Activated CD4-positive, alpha-beta T cell treated with anti-CD3 and anti-CD28 coated beads, Interleukin-2, Interleukin-4, amounts not matched to agents 100 ng/mL and 50 ng/mL, durations not matched to agents 16 hours and 8 hours (primary cell): ENCODE data around the gene RAPGEFL1.
"Not testable (repeated sequence)": the region's sequence is repeated elsewhere in the genome, so short reads cannot be mapped to it uniquely, and the experiment has no call there.

Source experiments
- DNase-seq: peaks from one replicate; pipeline ENCODE4 v3.0.0-alpha.2; 2020; ENCODE audit warnings: low spot score

RAPGEFL1 gene, protein sequence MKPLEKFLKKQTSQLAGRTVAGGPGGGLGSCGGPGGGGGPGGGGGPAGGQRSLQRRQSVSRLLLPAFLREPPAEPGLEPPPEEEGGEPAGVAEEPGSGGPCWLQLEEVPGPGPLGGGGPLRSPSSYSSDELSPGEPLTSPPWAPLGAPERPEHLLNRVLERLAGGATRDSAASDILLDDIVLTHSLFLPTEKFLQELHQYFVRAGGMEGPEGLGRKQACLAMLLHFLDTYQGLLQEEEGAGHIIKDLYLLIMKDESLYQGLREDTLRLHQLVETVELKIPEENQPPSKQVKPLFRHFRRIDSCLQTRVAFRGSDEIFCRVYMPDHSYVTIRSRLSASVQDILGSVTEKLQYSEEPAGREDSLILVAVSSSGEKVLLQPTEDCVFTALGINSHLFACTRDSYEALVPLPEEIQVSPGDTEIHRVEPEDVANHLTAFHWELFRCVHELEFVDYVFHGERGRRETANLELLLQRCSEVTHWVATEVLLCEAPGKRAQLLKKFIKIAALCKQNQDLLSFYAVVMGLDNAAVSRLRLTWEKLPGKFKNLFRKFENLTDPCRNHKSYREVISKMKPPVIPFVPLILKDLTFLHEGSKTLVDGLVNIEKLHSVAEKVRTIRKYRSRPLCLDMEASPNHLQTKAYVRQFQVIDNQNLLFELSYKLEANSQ

DNA sequence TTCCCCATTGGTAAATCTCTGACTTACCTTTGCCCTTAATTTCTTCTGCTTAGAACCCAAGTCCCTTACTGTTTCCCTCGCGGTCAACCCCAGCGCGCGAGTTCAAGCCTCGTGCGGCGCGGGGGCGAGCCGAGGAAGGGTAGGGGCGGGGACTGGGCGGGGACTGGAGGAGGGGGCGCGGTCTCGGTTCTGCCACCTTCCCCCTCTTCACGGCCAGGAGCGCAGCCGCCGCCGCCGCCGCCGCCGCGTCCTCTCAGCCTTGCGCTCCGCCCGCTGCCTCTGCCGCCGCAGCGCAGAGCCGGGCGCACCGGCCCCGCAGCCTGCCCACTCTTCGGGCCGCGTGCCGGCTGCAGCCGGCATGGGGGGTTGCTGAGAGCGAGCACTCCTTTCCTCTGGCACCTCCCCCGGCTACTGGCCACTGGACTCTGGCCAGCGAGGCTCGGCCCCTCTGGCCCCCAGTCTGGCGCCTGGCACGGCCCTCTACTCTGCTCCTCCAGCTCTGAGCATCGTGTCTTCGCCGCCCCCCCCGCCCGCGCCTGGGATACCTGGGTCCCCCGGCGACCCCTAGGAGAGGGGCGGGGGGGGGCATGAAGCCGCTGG, at the start of gene RAPGEFL1:
TSS of gene RAPGEFL1 (plus strand) at position 196 of the 600 bp plus-strand sequence. CDS start at position 588, 392 bp downstream.
- DNase-seq = peak; percentile 75

DNA sequence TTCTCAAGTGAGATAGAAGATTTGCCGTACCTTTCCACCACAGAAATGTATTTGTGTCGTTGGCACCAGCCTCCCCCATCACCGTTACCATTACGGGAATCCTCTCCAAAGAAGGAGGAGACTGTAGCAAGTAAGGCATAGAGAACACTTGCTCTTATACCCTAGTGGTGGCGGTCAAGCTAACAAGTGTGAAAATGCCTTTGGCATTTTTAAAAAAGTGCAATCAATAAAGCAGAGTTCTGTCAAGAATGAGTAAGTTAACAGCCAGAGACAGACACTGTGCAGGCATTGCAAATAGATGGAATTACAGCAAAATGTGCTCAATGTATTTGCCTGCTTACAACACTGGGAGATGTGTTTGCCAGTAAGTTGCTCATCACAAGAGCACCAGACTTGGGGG, 47.8 kb upstream of the RAPGEFL1 start:
- DNase-seq = no peak

DNA sequence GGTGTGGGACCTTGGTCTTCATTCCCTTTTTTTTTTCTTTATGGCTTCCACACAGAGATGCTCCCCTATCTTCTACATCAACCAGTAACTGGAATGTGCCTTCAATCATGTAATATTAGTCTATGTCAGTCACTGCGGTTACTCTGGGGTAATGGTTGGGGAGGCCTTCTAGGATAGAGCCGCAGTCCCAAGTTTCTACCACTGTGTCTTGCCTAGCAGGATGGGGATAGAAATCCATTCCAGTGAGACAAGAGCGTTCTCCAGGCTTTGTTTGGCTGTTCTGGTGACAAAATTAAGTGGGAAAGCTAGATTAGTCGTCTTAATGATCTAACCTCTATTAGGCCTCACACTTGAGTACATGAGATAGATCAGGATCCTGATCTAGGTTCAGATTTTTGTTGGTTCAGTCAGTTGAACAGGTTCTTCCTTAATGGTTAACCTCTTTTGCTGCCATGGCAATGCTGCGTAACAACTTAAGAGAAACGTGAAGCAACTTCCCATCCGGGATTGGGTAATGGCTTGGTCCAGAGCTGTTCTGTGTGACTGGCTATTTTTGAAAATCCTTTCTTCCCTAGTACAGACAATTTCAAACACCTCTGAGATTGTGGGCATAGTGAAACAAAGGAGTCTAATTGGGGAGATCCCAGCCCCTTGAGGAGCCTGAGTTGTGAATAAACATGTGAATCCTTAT, 46.8 kb upstream of the RAPGEFL1 start:
- no peak for DNase-seq

DNA sequence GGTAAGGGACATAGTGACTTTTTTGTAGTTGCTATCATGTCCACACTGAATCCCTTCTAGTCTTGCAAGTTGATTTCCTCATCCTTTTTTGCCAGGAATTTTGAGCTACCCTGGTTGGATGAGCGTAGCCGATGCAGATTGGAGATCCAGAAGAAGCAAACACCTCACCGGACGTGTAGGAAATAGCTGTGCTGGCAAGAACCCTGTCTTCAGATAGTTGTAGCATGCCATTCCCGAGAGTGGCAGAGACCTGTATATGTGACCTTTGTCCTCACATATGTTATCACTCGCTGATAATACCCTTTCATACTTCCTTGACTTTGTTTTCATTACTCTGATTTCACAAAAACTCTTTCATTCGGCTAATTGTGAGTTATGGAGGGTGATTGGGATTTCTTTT, 43.1 kb upstream of the RAPGEFL1 start:
- no peak for DNase-seq

DNA sequence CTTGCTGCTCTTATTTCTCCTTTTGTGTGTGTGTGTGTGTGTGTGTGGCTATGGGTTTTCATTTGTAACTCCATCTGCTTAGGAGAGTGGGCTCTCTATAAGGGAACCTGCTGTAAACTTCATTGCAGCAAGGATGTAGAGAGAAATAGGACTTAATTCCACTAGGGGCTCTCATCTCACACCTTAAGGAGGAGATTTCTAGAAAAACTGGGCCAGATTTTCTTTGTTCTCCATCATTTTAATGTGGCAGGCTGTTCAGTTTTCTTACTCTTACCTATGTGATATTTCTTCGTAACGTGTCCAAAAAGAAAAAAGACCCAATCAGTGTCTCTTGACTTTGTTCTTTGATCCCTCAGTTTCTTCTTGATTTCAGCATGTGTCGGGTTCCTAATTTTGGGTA, 41.5 kb upstream of the RAPGEFL1 start:
- DNase-seq = no peak

DNA sequence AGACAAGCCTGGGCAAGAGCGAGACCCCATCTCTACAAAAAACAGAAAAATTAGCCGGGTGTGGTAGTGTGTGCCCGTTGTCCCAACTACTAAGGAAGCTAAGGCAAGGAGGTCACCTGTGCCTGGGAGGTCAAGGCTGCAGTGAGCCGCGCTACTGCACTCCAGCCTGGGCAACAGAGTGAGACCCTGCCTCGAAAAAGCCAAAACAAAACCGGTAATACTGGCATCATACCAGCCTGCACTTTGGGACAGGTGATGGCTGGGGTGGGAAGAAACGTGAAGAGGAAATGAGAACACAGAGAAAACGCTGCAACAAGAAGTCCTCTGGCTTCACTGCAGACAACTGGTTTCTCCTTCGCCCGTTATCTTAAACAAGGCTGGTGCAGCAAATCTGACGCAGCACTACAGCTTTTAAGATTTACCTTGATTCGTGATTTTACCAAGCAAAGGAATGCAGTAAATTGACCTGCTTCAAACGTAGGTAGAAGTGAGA, 37.7 kb upstream of the RAPGEFL1 start:
- peak; percentile 15 for DNase-seq

DNA sequence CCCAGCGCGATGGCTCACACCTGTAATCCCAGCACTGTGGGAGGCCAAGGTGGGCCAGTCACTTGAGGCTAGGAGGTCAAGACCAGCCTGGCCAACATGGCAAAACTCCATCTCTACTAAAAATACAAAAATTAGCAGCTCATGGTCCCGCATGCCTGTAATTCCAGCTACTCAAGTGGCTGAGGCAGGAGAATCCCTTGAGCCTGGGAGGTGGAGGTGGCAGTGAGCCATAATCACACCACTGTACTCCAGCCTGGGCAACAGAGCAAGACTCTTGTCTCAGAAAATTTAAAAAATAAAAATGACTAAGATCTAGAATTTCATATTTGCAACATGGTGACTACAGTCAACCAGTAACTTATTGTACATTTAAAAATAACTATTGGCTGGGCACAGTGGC, 34.1 kb upstream of the RAPGEFL1 start:
- not testable (repeated sequence) for DNase-seq

DNA sequence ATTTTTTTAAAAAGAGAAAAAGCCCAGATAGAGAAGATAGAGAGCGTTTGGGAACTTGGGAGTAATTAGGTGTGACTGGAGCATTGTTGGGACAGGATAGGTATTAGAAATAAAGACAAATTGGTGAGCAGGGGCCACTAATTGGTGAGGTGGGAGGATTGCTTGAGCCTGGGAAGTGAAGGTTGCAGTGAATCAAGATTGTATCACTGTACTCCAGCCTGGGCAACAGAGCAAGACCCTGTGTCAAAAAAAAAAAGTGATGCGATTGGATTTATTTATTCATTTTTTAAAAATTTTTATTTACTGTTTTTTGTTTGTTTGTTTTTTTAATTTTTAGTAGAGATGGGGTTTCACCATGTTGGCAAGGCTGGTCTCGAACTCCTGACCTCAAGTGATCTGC, 31.8 kb upstream of the RAPGEFL1 start:
- no peak for DNase-seq

DNA sequence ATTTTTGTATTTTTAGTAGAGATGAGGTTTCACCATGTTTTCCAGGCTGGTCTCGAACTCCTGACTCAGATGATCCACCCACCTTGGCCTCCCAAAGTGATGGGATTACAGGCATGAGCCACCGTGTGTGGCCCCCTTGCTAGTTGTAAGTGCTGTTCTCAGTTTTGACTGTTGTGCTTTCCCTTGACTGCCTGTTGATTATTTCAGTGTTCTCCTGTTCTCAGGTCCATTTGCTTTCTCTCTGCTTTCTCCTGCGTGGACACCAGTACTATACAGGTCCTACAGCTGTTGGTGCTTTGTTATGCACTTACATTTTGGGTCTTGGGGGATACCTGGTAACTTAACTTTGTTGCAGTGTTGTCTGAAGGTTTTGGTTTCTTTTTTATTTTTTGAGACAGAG, 28.7 kb upstream of the RAPGEFL1 start:
- DNase-seq = no peak

DNA sequence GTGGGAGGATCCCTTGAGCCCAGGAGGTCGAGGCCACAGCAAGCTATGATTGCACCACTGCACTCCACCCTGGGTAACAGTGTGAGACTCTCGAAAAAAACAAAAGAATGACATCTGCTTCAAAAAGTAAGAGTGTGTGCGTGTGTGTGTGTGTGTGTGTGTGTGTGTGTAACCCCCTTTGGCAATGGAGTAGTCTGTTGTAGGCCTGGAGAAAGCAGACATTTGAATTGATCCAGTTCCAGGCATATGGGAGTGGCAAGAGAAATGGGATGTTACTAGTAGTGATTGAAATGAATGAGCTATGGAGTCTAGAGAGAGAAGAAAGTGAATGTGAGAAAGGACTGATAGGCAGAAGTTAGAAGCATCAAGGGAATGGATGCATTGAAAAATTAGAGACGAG, 27.0 kb upstream of the RAPGEFL1 start:
- no peak for DNase-seq

DNA sequence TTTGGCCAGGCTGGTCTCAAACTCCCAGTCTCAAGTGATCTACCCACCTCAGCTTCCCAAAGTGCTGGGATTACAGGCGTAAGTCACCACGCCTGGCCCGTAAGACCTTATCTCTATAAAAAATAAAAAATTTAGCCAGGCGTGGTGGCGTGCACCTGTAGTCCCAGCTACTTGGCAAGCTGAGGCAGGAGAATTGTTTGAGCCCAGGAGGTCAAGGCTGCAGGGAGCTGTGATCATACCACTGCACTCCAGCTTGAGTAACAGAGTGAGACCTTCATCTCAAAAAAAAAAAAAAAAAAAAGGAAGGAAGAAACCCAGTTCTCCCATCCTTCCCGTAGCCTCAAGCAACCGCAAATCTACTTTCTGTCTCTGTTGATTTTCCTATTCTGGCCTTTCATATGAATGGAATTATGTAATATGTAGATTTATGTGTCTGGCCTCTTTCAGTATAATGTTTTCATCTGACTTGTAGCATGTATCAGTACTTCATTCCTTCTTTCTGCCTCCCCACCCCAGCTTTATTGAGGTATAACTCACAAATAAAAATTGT, 25.8 kb upstream of the RAPGEFL1 start:
- no peak for DNase-seq

DNA sequence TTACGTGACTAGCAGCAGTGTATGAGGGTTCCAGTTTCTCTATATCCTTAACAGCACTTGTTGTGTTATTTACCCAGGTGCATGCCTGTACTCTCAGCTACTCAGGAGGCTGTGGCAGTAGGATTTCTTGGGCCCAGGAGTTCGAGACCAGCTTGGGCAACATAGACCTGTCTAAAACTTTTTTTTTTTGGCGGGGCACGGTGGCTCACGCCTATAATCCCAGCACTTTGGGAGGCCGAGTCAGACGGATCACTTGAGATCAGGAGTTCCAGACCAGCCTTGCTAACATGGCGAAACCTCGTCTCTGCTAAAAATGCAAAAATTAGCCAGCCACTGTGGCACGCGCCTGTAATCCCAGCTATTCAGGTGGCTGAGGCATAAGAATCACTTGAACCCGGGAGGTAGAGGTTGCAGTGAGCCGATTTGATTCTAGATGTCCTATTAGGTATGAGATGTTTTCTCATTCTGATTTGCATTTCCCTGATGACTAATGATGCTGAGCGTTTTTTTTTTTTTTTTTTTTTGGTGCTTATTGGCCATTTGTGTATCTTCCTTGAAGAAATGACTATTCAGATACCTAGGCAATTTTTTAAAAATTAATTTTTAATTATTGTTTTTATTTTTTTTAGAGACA, 23.6 kb upstream of the RAPGEFL1 start:
- DNase-seq = peak; percentile 39

DNA sequence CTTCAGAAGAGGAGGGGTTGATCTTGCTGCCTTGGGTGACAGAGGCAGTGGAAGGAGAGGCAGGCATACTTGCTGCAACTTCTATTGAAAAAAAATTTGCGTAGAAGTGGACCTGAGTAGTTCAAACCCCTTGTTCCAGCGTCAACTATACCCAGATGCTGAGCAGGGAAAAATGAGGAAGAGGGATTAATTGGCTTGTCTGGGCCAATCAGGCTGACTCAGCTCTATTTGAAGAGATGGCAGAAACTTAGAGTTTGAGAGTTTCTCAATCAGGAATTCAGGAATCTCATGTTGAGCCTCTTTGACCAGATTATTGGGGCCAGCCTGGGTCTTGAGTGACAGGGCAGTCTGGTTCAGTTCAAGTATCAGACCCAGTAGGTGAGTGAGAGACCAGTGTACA, 19.3 kb upstream of the RAPGEFL1 start:
- DNase-seq = no peak

DNA sequence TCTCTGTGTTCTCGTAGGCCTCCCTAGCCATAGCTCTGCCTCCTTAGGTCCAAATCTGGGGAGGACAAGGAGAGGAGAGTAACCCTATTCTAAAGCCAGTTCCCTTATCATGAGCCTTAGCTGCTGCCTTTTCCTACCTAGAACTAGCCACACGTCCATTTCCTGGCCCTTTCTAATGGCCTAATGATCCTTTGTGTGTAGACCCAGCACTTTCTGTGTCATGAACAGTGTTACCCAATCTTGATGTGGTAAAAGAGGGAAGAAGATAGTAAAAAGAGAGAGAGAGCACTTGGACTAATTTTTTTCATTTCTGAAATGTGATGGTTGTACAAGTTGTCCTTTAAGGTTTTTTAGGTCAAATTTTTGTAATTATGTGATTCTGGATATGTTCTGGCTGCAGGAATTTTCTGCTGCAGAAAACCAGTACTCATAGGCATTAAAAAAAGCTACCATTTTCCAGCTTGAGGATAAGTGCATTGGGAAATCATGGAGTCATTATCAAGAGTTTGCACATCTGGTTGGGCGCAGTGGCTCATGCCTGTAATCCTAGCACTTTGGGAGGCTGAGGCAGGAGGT, 18.7 kb upstream of the RAPGEFL1 start:
- DNase-seq = no peak

DNA sequence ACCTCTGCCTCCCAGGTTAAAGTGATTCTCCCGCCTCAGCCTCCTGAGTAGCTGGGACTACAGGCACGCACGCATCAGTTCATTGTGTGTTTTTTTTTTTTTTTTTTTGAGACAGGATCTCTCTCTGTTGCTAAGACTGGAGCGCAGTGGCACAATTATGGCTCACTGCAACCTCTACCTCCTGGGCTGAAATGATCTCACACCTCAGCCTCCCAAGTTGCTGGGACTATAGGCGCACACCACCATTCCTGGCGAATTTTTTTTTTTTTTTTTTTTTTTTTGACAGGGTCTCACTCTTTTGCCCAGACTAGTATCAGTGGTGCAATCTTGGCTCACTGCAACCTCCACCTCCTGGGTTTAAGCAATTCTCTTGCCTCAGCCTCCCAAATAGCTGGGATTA, 17.8 kb upstream of the RAPGEFL1 start:
- DNase-seq = no peak

DNA sequence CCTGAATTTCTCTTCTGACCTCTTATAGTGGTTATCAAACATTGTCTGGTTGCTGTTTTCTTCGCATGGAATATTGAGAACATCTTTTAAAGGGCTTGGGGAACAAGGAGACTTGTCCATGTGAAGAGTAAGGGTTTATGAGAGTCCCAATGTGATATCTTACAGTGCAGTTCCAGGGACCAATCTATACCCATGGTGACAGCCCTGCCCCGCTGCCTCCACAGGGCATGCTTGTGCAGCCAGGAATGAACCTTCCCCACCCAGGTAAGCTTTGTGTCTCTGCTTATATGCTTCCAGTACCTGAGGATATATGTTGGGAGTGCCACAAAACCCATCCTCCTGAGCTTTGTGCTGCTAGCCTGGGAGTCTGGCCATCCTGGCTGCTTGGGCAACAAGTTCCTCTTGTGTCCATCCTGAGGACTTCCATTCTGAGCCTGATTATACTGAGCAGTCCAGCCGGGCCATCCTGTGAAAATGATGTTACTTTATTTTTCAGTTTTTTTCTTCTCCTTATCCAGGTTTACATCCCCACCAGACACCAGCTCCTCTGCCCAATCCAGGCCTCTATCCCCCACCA, 9.5 kb upstream of the RAPGEFL1 start:
- DNase-seq = no peak

DNA sequence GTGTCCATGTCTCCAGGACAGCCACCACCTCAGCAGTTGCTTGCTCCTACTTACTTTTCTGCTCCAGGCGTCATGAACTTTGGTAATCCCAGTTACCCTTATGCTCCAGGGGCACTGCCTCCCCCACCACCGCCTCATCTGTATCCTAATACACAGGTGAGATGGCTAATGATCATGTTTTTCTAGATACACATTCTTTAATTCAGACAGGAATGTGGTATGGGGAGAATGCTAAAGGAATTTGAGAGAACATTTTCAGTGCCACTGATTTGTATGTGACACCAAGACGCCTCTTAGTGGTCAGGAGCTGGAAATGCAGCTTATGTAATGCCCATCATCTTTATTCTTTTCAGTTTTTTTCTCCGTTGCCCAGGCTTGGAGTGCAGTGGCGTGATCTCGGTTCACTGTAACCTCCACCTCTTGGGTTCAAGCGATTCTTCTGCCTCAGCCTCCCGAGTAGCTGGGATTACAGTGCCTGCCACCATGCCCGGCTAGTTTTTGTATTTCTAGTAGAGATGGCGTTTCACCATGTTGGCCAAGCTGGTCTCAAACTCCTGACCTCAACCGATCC, 8.9 kb upstream of the RAPGEFL1 start:
- peak; percentile 58 for DNase-seq

DNA sequence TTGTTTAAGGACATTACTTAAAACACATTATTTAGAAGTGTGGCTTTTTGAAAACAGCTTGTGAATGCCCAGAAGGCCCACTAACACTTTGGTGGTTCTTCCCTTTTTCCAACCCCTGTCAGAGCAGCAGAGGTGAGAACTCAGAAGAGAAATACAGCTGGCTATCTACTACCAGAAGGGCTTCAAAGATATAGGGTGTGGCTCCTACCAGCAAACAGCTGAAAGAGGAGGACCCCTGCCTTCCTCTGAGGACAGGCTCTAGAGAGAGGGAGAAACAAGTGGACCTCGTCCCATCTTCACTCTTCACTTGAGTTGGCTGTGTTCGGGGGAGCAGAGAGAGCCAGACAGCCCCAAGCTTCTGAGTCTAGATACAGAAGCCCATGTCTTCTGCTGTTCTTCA, 6.9 kb upstream of the RAPGEFL1 start:
- no peak for DNase-seq

DNA sequence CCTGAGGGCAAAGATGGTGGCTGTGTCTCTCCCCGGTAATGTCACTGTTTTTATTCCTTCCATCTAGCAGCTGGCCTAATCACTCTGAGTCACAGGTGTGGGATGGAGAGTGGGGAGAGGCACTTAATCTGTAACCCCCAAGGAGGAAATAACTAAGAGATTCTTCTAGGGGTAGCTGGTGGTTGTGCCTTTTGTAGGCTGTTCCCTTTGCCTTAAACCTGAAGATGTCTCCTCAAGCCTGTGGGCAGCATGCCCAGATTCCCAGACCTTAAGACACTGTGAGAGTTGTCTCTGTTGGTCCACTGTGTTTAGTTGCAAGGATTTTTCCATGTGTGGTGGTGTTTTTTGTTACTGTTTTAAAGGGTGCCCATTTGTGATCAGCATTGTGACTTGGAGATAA, 5.5 kb upstream of the RAPGEFL1 start:
- DNase-seq = no peak

DNA sequence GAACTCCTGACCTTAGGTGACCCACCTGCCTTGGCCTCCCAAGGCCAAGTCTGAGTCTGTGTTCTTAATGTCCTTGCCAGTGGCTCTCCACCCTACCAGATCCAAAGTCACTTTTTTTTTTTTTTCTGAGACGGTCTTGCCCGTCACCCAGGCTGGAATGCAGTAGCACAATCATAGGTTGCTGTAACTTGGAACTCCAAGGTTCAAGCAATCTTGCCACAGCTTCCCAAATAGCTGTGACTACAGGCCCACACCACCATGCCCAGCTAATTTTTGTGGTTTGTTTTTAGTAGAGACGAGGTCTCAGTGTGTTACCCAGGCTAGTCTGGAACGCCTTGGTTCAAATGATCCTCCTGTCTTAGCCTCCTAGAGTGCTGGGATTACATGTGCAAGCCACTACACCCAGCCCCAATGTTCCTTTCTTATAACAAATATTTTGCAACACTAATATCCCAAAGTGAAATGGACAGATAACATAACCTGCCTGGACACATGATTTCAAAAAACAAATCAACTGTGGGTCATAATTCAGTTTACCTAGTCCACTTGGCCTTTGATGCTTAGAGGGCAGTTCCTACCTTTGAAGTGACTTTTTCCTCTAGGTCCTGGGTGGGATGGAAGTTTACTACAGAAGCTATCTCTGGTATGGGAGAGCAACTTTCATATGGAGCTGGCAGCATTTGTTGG, 4.0 kb upstream of the RAPGEFL1 start:
- DNase-seq = no peak
